HL-60/S4 (cell line): ENCODE data around the gene EIF3J.

Experiments used
- in situ Hi-C: fragments of 300-500 bp; cut with MboI; formaldehyde crosslinking; loops from 2 replicates; pipeline ENCODE4 v1.14.3; 2022; ENCODE audit warnings: low sequenced_read_pairs

The EIF3J gene

GRCh38 chr15:44591326-44591725, 54.4 kb downstream of the EIF3J start:
- in situ Hi-C loops: loop anchor here (25.0 kb wide), 2 partner anchors 146 to 321 kb away; partner anchors contain the start of gene TRIM69

GRCh38 chr15:44593042-44593736, 56.2 kb downstream of the EIF3J start:
- in situ Hi-C loops: loop anchor here (25.0 kb wide), 2 partner anchors 144 to 319 kb away; partner anchors contain the start of gene TRIM69

GRCh38 chr15:44595246-44595645, 58.3 kb downstream of the EIF3J start:
- in situ Hi-C loops: loop anchor here (25.0 kb wide), 2 partner anchors 142 to 317 kb away; partner anchors contain the start of gene TRIM69

GRCh38 chr15:44595656-44596510, 58.9 kb downstream of the EIF3J start:
- in situ Hi-C loops: loop anchor here (25.0 kb wide), 2 partner anchors 141 to 316 kb away; partner anchors contain the start of gene TRIM69

GRCh38 chr15:44596511-44597010, 59.6 kb downstream of the EIF3J start:
- in situ Hi-C loops: loop anchor here (25.0 kb wide), 2 partner anchors 141 to 316 kb away; partner anchors contain the start of gene TRIM69

GRCh38 chr15:44598066-44598465, 61.1 kb downstream of the EIF3J start:
- in situ Hi-C loops: loop anchor here (25.0 kb wide), 2 partner anchors 139 to 314 kb away; partner anchors contain the start of gene TRIM69

GRCh38 chr15:44598892-44599291, 61.9 kb downstream of the EIF3J start:
- in situ Hi-C loops: loop anchor here (25.0 kb wide), 2 partner anchors 138 to 313 kb away; partner anchors contain the start of gene TRIM69

GRCh38 chr15:44603126-44603525, 66.2 kb downstream of the EIF3J start:
- in situ Hi-C loops: no loop called here

GRCh38 chr15:44606740-44607139, 69.8 kb downstream of the EIF3J start:
- in situ Hi-C loops: no loop called here
